Activated CD4-positive, alpha-beta T cell treated with anti-CD3 and anti-CD28 coated beads for 24 hours (primary cell): ENCODE measurements around the gene CFAP65.

ENCODE experiments used
- DNase-seq, 2 donors: peaks; one replicate each; pipeline ENCODE4 v3.0.0-alpha.2; 2020; ENCODE audit warnings: low read depth in 2 of 2

CFAP65 gene

DNA sequence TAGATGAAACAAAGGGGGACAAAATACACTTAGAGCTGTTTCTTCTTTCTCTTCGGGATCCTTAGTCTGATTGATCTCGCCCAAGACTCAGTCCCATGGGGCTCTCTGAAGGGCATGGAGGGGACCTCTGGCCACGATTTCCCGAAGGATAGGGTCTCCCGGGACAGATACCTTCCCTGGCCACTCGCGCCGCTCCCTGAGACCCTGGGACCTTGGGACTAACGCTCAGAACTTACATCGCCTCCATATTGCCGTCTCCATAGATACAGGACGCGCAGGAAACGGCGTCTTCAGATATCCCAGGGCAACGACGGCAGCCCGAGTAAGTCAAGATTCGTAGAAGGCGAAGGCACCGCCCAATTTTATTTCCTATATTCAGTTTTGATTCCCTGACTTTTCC is at the start of gene CFAP65:
CFAP65 (minus strand) TSS at position 265 of the 400 bp plus-strand sequence. CDS start 2,468 bp downstream, outside the sequence.
- no peak for DNase-seq

DNA sequence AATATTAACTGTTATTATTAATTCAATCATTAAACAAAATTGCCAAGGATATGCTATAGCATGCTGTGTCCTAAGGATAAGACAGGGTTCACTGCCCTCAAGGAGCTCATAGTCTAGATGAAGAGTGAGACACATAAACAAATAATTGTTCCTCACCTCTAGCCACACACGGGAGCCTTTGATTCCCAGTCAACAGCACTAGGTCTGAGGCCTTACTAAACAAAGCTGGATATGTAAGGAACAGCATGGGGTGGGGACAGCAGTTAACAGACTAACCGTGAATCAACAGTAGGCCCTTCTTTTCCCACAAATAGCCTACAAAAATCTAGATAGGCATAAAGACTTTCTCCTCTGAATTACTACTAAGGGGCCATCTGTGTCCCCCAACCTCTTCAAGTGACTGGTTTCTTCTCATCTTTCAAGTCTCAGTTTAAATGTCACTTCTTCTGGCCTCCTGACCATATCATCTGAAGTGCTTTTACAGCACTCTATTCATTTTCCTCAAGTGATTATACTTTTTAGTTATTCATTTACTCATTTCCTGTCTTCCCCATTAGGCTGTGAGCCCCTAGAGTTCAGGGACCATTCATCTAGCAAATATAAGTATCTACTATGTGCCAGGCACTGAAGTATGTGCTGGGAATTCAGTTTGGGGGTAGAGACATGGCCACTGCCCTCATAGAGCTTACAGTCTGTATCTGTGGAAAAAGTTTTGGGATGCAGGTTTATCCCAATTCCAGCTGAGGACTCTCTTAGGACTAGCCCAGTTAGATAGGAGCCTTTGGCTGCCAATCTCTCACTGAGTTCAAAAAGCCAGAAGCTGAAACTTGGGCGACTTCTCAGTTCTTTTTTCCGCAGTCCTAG is 49.4 kb upstream of the CFAP65 start:
- no peak for DNase-seq

GRCh38 chr2:219089330-219089729 is 48.0 kb upstream of the CFAP65 start:
- DNase-seq: no peak

DNA sequence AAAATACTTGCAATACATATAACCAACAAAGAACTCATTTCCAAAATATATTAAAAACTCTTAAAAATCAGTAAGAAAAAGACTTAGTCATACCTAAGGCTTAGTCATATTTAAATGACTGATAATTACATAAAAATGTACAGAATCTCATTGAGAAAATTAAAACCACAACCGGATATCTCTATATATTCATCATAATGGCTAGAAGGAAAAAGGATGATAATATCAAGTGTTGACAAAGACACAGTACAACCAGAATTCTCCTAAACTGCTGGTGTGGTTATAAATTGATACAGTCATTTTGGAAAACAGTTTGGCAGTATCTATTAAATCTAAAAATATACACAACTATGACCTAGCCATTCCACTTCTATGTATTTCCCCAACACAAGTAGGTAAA is 46.5 kb upstream of the CFAP65 start:
- DNase-seq: no peak

DNA sequence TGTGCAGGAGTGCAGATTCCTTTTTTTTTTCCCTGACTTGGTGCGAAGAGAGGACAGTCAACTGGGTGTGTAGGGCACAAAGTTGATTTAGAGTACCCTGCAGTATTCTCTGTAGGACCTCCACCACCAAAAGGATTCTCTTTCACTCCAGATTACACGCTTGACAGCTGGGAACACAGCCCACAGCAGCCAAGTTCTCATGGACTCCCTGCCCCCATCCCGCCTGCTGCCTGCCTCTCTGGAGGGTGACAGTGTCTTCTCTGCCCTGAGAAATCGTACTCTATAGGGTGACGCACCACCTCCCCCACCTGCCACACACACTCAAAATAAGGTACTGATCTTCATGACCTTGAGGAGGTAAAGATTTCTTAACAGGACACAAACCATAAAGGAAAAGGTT is 46.0 kb upstream of the CFAP65 start:
- no peak for DNase-seq

DNA sequence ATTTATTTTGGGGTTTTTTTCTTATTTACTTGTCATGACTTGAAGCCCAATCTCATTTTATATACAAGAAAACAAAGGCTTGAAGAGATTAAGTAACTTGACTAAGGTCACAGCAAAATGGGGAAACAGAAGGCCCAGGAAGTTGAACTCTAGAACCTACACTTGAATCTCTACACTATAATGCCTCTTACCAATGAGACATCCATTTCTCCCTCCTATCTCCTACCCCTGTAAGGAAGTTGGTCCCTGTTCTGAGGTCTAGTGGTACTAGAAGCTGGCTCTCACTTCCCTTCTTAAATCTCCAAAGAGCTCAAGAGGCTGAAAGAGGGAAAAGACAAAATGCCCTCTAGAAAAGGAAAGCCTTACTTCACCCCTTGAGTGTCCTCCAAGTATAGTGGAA is 44.9 kb upstream of the CFAP65 start:
- no peak for DNase-seq

- DNase-seq: no peak
These were observed 43.5 kb upstream of the CFAP65 start for GRCh38 chr2:219084791-219085190.

DNA sequence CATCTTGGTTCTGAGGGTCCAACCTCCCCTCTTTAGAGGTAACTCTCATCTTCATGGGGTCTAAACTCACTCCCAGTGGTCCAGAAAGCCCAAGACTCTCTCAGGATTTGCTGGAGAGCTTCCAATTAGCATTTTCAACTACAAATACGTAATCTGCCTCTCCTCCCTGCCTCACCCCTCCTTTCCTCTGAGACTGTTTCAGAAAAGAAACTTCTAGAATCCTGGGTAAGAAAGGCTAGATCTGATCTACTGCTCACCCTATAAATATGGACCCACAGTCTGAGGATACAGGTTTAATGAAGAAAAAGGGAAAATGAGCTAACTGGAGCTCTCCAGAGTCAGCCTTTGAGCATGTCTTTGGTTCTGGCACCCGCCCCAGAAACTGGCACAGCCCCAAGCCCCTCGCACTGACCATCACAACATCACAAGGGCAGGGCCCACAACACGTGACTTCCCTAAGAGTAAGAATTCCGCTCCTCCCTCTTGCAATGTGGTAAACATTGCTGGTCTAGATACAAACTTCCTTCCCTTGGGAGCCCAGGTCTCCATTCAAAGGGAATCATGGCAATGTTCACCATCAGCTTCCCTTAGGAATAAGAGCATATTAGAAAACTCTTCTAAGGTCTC is 41.1 kb upstream of the CFAP65 start:
- DNase-seq: no peak

- no peak for DNase-seq
These were observed 40.5 kb upstream of the CFAP65 start for GRCh38 chr2:219081701-219082331.

- no peak for DNase-seq
These were observed 39.8 kb upstream of the CFAP65 start for GRCh38 chr2:219081096-219081495.

DNA sequence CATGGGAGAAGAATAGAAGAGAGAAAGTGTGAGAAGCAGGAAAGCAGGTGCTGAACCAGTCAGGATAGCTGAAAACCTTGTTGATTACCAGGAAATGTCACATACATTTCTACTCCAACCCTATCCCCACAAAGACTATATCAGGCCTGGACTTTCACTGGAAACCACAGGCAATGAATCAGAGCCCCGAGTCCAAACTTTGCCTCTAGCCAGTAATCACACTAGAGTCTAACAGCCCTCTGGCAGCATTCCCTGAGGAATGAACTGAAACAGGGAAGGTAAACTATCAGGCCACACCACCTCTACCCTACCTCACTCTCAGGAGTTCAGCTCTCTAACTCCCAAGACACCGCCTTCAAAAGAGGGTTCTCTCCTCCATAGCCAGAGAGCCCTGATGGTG is 38.1 kb upstream of the CFAP65 start:
- DNase-seq: no peak

DNA sequence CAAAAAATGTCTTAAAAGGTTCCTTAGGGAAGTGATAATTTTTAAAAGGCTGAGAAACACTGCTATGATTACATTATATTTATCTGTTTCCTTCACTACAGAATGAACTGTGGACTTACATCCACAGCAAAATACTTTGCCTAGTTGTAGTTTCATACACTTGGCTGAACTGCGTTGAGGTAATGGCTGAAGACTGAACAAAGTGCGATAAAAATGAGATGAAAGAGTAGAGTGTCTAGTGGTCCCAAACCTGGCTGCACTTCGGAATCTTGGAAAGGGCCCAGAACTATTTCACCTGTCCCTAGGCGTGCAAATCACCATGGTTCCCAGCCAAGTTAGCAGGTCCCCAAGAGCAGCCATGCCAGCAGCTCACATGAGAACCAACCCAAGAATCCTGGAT is 37.6 kb upstream of the CFAP65 start:
- DNase-seq: no peak

DNA sequence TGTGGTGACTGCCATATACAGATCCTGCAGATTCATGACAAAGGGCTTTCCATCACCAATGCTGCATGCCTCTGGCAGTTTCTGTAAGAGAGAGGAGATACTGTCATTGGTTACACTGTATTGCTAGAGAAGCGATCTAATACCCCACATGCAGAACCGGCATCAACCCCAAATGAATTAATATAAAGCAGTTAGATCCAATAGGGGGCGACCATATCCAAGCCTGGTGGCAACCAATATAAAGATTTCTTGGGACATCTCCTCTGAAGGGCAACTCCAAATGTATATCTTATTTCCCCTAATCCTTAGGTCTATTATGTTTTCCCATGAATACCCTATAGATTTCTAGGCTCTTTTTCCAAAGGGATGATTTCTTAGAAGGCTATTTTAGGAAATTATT is 36.8 kb upstream of the CFAP65 start:
- DNase-seq: no peak

DNA sequence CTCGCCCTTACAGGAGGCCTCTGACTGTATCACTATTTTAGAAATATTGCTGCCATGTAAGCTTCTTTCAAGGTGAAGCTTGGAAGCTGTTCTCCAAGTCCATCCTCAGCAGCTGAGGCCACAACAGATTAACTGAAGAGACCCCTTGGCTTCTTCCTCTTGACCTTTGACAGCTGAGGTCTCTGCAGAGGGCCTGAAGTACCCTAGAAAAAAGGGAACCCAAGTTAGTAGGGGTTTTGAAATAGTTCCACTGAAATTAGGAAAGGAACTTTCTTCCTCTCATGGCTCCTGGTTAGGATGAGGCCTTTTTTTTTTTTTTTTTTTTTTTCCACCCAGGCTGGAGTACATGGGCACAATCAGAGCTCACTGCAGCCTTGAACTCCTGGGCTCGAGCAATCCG is 34.9 kb upstream of the CFAP65 start:
- no peak for DNase-seq

GRCh38 chr2:219073413-219074129 is 32.3 kb upstream of the CFAP65 start:
- DNase-seq: no peak

DNA sequence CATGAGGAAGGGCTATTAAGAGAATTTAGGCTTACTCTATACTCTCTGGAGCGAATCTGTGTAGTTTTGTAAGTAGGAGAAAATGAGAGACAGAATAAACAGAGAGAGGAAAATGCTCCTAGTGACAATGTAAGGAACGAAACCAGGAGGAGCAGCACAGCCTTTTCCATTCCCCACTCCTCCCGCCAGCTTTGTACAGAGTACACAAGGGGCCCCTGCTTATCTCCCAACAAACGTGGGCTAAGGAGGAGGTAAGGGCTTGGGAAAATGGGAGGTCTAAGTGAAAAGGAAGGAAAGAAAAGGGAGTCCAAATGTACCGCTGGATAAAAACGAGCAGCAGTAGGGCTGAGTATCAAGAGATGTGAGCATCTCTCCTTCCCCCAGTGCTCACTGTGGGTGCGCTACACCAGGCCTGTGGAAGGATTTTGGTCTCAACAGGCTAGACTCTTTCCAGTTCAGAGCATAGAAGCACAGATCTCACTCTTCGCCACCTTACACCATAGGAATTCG is 31.5 kb upstream of the CFAP65 start:
- no peak for DNase-seq

- no peak for DNase-seq
These were observed 30.0 kb upstream of the CFAP65 start for GRCh38 chr2:219071131-219071816.

- DNase-seq: no peak
These were observed 24.2 kb upstream of the CFAP65 start for GRCh38 chr2:219065484-219065883.

DNA sequence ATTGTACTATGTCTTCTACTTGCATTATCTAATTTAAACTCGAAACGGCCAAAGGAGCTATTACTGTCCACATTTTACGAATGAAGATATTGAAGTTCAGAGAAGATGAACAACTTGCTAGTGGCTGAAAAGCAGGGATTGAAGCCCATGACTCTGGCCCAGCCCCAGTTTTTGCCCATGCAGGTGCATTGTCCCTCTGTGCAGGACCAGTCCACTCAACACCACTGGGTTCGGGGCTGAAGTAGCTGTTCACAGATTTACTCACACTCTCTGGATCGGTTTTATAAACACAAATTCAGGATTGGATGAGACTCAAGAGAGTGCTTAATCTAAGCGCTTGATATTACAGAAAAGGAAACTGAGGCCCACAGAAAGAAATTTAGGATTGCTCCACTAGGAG is 20.8 kb upstream of the CFAP65 start:
- DNase-seq: no peak

- no peak for DNase-seq
These were observed 19.8 kb upstream of the CFAP65 start, which contains the start of gene IHH for GRCh38 chr2:219060821-219061791. Gene IHH (minus strand): TSS chr2:219060921. CDS start chr2:219060467, 454 bp downstream.
